ENCODE results near the gene NKX3-2.
A peak's percentile ranks its signal among the peaks of the same experiment; 100 is the strongest.

NKX3-2 gene

DNA sequence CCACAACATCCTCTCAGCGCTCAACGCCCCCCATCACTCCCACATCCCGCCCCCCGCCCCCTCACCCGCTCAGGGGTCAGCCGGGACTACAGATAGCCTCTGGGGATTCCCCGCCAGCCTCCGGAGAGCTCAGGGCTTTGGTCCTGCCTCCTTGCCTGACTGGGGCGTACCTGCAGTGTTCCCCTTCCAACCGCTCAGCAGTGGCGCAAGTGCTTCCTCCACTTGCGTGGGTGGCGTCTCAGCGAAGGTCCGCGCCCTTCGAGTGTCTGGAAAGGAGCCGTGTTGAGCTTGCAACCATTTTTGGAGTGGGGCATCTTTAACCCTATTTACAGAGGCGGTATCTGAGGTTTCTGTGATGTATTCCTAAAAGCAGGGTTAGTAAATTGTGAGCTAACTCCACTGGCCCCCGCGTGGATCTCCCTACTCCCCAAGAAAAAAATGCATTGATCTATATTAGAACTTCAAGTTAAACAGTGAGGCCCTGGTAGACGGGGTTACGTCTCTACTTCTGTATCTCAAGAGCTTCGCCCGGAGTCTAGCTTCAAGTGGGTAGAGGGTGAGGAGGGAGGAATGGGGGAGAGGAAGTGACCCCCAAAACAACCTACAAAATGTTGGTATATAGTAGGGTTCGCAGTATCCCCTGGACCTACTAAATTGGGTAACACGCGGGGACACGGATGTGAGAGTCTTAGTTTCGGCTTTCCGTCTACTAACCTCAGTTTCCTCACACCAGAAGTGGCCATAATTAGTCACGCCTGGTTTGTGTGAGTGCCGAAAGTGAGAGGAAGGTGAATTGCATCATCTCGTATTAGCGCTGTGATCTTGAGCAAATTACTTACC, 16.1 kb downstream of the NKX3-2 start:
- Histone ChIP-seq H3K36me3 (ENCODE audit: insufficient read depth, low read length) (no peaks in the 10 kb centered on the region), H3K9me3 (replicated peaks; ENCODE audit: low read length) (peaks cover 12% of the 10 kb centered on the region), H3K27me3 (ENCODE audit: control insufficient read depth, insufficient read depth, low read length) (peaks cover 96% of the 10 kb centered on the region), H3K4me1 (ENCODE audit: control insufficient read depth, insufficient read depth, low read length) (peaks cover 5% of the 10 kb centered on the region), H3K4me2 (ENCODE audit: low read length) (no peak overlapping the region), H3K9ac (ENCODE audit: low read depth, low read length) (no peak overlapping the region), H3K4me3 (ENCODE audit: low read length) (no peak overlapping the region)

DNA sequence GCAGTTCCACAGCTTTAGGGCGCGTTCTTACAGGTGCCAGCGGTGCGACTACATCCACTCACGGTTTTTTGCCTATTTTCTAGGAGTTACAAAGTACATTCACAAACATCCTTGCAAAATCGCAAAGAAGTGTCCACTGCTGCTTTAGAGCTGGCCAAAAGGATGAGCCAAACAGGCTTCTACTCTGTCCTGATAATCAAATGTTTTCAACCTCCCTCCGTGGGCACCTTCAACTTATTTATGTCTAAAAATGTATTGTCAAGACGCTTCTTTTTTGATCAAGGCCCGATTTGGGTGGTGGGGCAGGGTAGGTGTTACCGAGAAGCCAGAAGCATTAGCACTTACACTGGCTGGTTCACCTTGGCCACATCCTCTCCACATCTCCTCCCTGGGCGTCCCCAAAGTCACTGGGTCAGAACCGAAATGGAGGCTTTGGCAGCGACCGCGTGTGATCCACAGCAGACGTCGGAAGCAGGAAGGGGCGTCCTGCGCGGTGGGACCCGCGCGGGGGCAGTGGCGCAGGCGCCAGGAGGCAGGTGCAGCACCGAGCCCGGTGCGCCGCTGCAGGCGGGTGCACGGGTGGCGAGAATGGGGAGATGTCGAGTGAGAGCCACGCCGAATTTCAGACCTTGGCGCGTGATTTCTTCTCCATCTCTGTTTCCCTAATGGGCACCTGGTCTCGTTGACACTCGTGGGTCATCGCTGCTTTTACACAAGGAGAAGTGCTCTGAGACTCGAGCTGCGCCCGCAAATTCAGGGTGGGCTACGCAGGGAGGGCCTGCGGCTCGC, 16.9 kb downstream of the NKX3-2 start:
- Histone ChIP-seq H3K9ac (ENCODE audit: low read depth, low read length) (no peak overlapping the region), H3K4me3 (ENCODE audit: low read length) (no peak overlapping the region), H3K4me2 (ENCODE audit: low read length) (no peak overlapping the region), H3K36me3 (ENCODE audit: insufficient read depth, low read length) (no peaks in the 10 kb centered on the region), H3K27me3 (ENCODE audit: control insufficient read depth, insufficient read depth, low read length) (peaks cover 96% of the 10 kb centered on the region), H3K9me3 (replicated peaks; ENCODE audit: low read length) (peaks cover 12% of the 10 kb centered on the region), H3K4me1 (ENCODE audit: control insufficient read depth, insufficient read depth, low read length) (peaks cover 12% of the 10 kb centered on the region)

DNA sequence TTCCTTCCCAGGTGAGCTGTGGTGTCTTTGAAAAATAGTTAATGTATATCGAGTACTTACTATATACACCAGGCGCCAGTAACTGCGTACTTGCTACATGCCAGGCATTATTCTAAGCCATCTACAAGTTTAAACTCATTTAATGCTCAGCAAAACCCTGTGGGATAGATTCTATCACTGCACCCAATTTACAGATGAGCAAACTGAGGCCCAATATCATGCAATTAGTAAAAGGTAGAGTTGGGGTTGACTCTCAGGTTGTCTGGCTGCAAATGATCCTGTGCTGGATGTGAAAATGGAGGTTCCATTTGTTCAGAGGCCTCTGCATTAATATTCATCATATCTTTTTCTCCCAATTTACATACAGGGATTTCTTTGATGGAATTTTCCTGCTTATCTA, 17.6 kb downstream of the NKX3-2 start:
- H3K9ac ChIP-seq (ENCODE audit: low read depth, low read length): no peak overlapping the region
- H3K4me2 ChIP-seq (ENCODE audit: low read length): no peak overlapping the region
- no peaks in the 10 kb centered on the region for H3K36me3 ChIP-seq (ENCODE audit: insufficient read depth, low read length)
- peaks cover 12% of the 10 kb centered on the region for H3K9me3 ChIP-seq (replicated peaks; ENCODE audit: low read length)
- H3K4me3 ChIP-seq (ENCODE audit: low read length): no peak overlapping the region
- H3K4me1 ChIP-seq (ENCODE audit: control insufficient read depth, insufficient read depth, low read length): peaks cover 12% of the 10 kb centered on the region
- peaks cover 97% of the 10 kb centered on the region for H3K27me3 ChIP-seq (ENCODE audit: control insufficient read depth, insufficient read depth, low read length)

DNA sequence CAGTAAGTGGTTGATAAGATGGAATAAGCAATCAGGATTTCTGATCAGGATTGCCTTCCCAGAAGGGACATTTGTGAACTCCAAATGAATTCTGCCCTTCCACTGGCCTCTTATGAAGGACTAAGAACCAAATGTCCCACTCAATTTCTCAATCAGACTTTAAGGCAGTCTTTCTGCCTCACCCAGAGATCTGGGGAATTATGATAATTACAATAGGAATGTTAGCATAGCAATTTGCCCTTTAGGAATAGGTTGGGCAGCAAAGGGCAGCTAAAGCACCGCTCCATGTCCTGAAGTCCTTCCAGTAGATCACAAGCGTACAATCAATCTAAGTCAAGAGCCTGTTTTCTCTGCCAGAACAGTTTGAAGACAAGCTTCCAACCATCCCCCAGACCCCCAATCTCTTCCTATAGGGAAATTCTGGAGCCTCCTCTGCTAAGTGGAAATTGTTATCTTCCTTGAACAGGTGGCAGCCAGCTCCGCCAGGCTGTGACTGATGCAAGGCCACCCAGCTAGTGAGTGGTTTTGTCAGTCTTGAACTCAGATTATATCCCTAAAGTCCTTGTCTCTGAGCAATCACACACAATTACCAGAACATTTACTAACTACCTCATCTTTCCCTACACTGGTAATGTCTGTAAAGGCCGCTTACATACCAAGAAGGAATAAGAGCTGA, 18.6 kb downstream of the NKX3-2 start:
- Histone ChIP-seq H3K9me3 (replicated peaks; ENCODE audit: low read length) (peaks cover 12% of the 10 kb centered on the region), H3K4me2 (ENCODE audit: low read length) (no peak overlapping the region), H3K36me3 (ENCODE audit: insufficient read depth, low read length) (no peaks in the 10 kb centered on the region), H3K4me1 (ENCODE audit: control insufficient read depth, insufficient read depth, low read length) (peaks cover 12% of the 10 kb centered on the region), H3K9ac (ENCODE audit: low read depth, low read length) (no peak overlapping the region), H3K27me3 (ENCODE audit: control insufficient read depth, insufficient read depth, low read length) (peaks cover 95% of the 10 kb centered on the region), H3K4me3 (ENCODE audit: low read length) (no peak overlapping the region)

DNA sequence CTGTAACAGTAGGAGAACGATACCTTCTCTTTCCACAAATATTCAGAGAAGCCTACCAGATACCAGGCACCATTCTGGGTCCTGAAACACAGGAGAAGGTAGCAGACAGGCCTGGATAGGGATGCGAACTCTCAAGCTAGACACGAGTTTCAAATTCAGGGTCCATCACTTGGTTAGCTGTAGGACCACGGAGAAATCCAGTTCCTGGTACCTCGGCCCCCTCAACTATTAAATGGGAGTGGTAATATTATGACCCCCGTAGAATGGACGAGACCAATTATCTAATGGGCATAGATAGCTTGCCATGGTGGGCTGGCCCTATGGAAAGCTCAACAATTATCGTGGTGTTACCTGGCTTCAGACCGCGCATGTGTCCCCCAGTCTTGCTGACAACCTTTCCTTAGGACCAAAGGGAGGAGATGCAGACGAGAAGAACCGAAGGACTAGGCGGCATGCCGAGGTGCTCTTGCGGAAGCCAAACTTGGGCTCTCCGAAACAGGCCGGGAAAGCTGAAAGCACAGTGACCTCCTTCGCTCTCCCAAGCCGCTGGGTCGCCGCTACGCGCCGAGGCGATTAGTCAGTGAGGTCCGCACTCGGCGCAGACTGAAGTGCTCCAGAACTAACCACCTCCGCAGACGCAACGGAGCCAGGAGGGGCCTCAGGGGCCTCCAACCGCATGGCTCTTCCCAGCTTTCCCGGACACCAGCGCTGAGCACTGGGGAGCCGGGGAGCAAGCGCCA, 19.6 kb downstream of the NKX3-2 start:
- Histone ChIP-seq H3K36me3 (ENCODE audit: insufficient read depth, low read length) (no peaks in the 10 kb centered on the region), H3K4me3 (ENCODE audit: low read length) (no peak overlapping the region), H3K4me1 (ENCODE audit: control insufficient read depth, insufficient read depth, low read length) (peaks cover 12% of the 10 kb centered on the region), H3K9me3 (replicated peaks; ENCODE audit: low read length) (peaks cover 12% of the 10 kb centered on the region), H3K27me3 (ENCODE audit: control insufficient read depth, insufficient read depth, low read length) (peaks cover 88% of the 10 kb centered on the region), H3K9ac (ENCODE audit: low read depth, low read length) (no peak overlapping the region), H3K4me2 (ENCODE audit: low read length) (peak overlapping the region; percentile 63)

DNA sequence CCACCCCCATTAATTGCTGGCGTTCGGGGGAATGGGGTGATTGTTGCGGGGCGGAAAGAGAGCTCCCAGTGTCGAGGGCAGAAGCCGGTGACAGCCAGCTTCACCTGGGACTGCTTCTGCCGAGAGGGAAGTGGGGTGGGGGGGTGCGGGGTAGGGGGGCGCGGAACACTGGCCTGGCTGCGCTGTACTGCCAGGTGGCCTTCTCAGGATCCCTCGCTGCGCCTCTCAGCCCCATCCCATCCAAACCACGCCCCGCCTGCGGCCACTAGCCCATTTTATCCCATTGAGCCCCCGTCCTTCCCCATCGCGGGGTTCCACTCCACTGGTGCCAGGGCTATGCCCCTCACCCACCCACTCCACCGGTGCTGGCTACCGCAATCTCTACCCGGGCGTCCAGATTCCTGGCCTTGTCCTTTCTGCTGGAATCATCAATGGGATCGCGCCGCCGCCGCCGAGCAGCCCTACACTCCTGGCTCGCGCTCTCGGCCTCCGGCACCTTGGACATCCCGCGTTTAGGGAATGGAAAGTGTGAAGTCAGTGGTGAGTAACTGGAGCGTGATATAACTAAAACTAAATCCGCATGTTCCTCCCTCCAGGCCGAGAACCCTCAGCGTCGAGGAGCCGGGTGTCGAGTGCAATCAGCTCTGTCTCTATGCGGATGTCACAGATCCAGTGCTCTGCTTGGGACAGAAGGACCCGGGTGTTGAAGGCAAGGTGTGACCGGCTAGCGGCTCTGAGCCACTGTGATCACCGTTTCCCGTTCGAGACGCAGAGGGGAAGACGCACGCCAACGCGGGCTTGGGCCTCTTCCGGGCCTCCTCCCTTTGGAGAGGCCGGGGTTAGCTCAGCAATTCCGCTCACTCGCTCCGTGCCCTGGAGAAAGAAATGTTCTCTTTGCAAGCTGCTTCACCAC, 20.5 kb downstream of the NKX3-2 start:
- no peak overlapping the region for H3K4me3 ChIP-seq (ENCODE audit: low read length)
- H3K4me1 ChIP-seq (ENCODE audit: control insufficient read depth, insufficient read depth, low read length): peaks cover 12% of the 10 kb centered on the region
- no peak overlapping the region for H3K9ac ChIP-seq (ENCODE audit: low read depth, low read length)
- H3K36me3 ChIP-seq (ENCODE audit: insufficient read depth, low read length): no peaks in the 10 kb centered on the region
- H3K4me2 ChIP-seq (ENCODE audit: low read length): no peak overlapping the region
- peaks cover 81% of the 10 kb centered on the region for H3K27me3 ChIP-seq (ENCODE audit: control insufficient read depth, insufficient read depth, low read length)
- peaks cover 12% of the 10 kb centered on the region for H3K9me3 ChIP-seq (replicated peaks; ENCODE audit: low read length)

DNA sequence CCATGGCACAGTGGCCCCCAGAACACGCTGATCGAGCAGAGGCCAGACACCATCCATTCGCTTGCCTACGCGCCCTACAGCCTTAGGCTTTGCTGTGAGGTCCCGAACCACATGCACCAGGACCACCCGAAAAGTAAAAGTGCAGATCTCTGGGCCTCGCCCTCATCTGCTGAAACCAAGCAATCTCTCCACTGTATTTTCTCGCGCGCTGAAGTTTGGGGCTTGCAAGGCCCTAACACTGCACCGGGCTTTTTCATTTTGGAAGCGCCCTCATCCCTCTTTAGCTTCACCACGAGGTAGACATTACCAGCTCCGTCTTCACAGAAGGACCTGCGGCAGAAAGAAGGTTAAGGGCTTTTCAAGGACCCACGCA, 21.2 kb downstream of the NKX3-2 start:
- Histone ChIP-seq H3K27me3 (ENCODE audit: control insufficient read depth, insufficient read depth, low read length) (peaks cover 75% of the 10 kb centered on the region), H3K36me3 (ENCODE audit: insufficient read depth, low read length) (no peaks in the 10 kb centered on the region), H3K9ac (ENCODE audit: low read depth, low read length) (no peak overlapping the region), H3K9me3 (replicated peaks; ENCODE audit: low read length) (peaks cover 12% of the 10 kb centered on the region), H3K4me1 (ENCODE audit: control insufficient read depth, insufficient read depth, low read length) (peaks cover 12% of the 10 kb centered on the region), H3K4me2 (ENCODE audit: low read length) (no peak overlapping the region), H3K4me3 (ENCODE audit: low read length) (no peak overlapping the region)

DNA sequence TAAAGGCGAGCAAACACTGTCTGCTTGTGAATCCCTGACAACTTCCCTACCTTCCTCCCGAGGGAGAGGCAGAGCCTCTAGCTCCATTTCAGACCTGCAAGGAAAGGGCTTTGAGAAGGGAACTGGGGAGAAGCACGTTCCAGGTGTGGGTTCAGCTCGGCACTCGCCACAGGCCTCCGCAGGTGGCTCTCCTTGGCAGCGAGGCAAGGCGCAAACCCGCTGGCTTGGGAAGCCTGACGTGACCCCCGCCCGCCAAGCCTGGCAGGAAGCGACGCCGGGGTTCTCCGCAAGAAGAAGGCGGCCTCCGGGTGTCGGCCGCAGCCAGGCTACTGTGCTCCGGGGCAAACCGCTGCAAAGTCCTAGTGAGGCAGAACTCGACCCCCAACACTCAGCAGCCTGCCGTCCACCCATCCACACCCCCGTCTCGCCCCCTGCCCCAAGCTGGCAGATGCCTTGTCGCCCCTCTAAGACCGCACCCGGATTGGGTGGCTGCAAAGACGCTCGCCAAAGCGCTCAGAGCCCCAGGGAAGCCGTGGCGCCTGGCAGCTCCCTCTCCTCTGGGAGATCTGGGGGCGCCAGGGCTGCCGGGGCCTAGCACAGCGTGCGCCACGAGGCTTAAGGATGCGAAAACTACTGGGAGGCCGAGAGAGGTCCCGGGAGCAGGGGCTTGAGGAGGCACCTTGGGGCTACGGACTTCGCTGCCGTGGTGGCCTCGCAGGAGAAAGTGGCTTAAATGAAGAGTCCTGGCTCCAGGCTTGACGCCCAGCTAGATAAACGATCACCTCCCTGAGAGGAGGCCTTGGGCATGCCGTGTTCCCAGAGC, 21.8 kb downstream of the NKX3-2 start:
- Histone ChIP-seq H3K9ac (ENCODE audit: low read depth, low read length) (no peak overlapping the region), H3K4me3 (ENCODE audit: low read length) (no peak overlapping the region), H3K27me3 (ENCODE audit: control insufficient read depth, insufficient read depth, low read length) (peaks cover 74% of the 10 kb centered on the region)

DNA sequence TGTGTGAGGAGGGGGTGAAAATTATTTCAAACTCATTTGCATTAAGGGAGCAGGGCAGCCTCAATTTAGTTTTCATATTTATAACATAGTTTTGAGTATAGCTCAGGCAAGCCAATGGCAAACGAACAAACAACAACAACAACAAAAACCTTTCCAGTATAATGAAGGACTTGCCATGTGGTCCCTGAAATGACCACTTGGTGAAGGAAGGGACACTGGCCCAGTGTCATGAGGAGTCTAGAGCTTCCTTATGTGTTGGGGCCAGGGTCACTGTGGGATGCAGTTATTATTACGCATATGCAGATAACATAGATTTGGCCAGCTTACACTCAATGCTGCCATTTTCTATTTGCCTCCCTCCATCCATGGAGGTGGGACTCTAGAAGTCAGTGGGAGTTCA, 23.3 kb downstream of the NKX3-2 start:
- Histone ChIP-seq H3K27me3 (ENCODE audit: control insufficient read depth, insufficient read depth, low read length) (peaks cover 73% of the 10 kb centered on the region), H3K4me2 (ENCODE audit: low read length) (no peak overlapping the region), H3K9ac (ENCODE audit: low read depth, low read length) (no peak overlapping the region), H3K4me3 (ENCODE audit: low read length) (no peak overlapping the region), H3K36me3 (ENCODE audit: insufficient read depth, low read length) (no peaks in the 10 kb centered on the region), H3K4me1 (ENCODE audit: control insufficient read depth, insufficient read depth, low read length) (peaks cover 12% of the 10 kb centered on the region), H3K9me3 (replicated peaks; ENCODE audit: low read length) (peaks cover 12% of the 10 kb centered on the region)

More for the DNA sequence above, 21.8 kb downstream of the NKX3-2 start:
- Histone ChIP-seq H3K36me3 (ENCODE audit: insufficient read depth, low read length) (no peaks in the 10 kb centered on the region), H3K9me3 (replicated peaks; ENCODE audit: low read length) (peaks cover 12% of the 10 kb centered on the region), H3K4me1 (ENCODE audit: control insufficient read depth, insufficient read depth, low read length) (peaks cover 12% of the 10 kb centered on the region), H3K4me2 (ENCODE audit: low read length) (peak overlapping the region; percentile 30)
